ENCODE measurements around the gene ERC1.

DNA sequence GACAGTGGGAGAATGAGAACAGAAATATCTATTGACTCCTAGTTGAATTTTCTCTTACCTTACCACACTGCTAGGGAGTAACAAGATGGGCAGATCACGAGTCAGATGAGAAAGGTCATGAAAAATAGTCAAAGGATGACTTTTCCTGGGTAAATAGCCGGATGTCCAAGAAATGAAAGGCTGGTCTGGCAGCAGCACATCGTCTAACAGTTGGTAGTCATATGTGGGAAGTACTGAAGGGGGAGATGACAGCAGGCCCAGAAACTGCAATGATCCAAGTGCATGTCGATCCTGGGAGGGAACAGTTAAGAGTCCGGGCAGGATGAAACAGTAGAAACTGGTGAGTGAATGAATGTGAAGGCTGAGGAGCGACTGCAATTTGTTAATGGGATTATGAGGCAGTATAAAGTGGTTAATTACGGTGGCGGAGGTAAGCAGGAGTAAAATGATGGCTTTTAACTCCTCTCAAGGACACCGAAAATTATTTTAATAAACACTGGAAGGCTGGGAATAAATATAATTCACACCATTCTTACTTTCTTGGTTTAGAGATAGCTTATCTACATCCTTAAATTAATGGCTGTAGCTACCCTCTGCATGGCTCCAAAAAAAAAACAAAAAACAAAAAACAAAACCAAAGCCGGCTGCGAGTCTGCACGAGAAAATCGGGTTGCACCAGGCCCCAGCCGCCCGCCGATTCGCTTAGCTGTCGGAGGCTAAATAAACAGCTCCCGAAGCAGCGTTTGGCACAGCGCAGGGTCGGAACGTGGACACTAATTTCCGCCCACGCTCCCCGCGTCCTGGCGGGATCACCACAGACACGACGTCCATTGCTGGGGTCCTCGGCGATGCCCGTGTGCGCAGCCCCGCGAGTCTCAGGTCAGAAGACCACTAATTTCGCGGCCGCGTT lies 1.0 kb upstream of the ERC1 start:
- no peak for TF ChIP-seq FOS (IDR thresholded peaks at IDR 0.05; ENCODE audit: low read depth, low read length)
- no peak for TF ChIP-seq MAZ (IDR thresholded peaks at IDR 0.05; ENCODE audit: borderline replicate concordance, low read depth, low read length)
- TF ChIP-seq NFE2L2 (IDR thresholded peaks at IDR 0.05; ENCODE audit: low read depth, low read length): no peak
- TF ChIP-seq CEBPB (IDR thresholded peaks at IDR 0.05; ENCODE audit: low read depth, low read length): no peak
- TF ChIP-seq POLR2A (IDR thresholded peaks at IDR 0.05; ENCODE audit: low read depth, low read length): no peak
- no peak for TF ChIP-seq CTCF (conservative IDR thresholded peaks at IDR 0.05; ENCODE audit: low read depth, low read length)
- peak; percentile 35; the same call in 1 of the 2 replicates for TF ChIP-seq MXI1 (IDR thresholded peaks at IDR 0.05; ENCODE audit: borderline replicate concordance, low read depth, low read length)
- no peak; the same call in 1 of the 2 replicates for TF ChIP-seq RAD21 (IDR thresholded peaks at IDR 0.05; ENCODE audit: low read length)
- no peak for TF ChIP-seq CHD1 (IDR thresholded peaks at IDR 0.05; ENCODE audit: low read depth, low read length)
- TF ChIP-seq, protein P1, sequence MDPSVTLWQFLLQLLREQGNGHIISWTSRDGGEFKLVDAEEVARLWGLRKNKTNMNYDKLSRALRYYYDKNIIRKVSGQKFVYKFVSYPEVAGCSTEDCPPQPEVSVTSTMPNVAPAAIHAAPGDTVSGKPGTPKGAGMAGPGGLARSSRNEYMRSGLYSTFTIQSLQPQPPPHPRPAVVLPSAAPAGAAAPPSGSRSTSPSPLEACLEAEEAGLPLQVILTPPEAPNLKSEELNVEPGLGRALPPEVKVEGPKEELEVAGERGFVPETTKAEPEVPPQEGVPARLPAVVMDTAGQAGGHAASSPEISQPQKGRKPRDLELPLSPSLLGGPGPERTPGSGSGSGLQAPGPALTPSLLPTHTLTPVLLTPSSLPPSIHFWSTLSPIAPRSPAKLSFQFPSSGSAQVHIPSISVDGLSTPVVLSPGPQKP (IDR thresholded peaks at IDR 0.05; ENCODE audit: borderline replicate concordance, low read depth, low read length): no peak
